Activated naive CD8-positive, alpha-beta T cell treated with anti-CD3 and anti-CD28 coated beads, Interleukin-2, amount 10 ng/mL, durations not matched to agents 7 days and 5 days (primary cell): ENCODE data around the gene NOTUM. TPM values are rescaled to one million over a fixed set of nuclear protein-coding genes. Genes with fewer than 3 reads are reported as not detected.

Experiments used
- ATAC-seq: fragments of 150-1000 bp; cut with Tn5 transposase; one replicate; pipeline ENCODE4 v1.10.0; 2021; ENCODE audit warnings: low read depth, moderate library complexity
- POLR2A ChIA-PET: fragments of 350-600 bp; sonication (Branson Sonifier 250); formaldehyde crosslinking; loops from one replicate; lab custom pipeline; 2021; ENCODE audit warnings: antibody characterized with exemption; lab: Charles Lee
- DNase-seq: peaks from one replicate; pipeline ENCODE4 v3.0.0; 2021
- H3K27ac Mint-ChIP-seq: one replicate; pipeline ENCODE4 v1.8.0; 2022; ENCODE audit warnings: mild to moderate bottlenecking, mixed read lengths
- H3K27me3 Mint-ChIP-seq: one replicate; pipeline ENCODE4 v1.8.0; 2022; ENCODE audit warnings: mild to moderate bottlenecking, moderate library complexity, mixed read lengths
- H3K36me3 Mint-ChIP-seq: one replicate; pipeline ENCODE4 v1.8.0; 2021; ENCODE audit warnings: mild to moderate bottlenecking, mixed read lengths
- H3K4me1 Mint-ChIP-seq: one replicate; pipeline ENCODE4 v1.8.0; 2021; ENCODE audit warnings: mixed read lengths
- H3K4me3 Mint-ChIP-seq: one replicate; pipeline ENCODE4 v1.8.0; 2022; ENCODE audit warnings: mild to moderate bottlenecking, moderate library complexity, mixed read lengths
- H3K9me3 Mint-ChIP-seq: one replicate; pipeline ENCODE4 v1.8.0; 2021; ENCODE audit warnings: mixed read lengths
- total RNA-seq, 2 experiments: library from RNA; stranded (reverse); gene quantifications; one replicate each; pipeline ENCODE4 v1.2.3, GENCODE V29; 2021

NOTUM gene
- total RNA-seq, 2 experiments from 2014 or later: 0.25 to 0.26 TPM

DNA sequence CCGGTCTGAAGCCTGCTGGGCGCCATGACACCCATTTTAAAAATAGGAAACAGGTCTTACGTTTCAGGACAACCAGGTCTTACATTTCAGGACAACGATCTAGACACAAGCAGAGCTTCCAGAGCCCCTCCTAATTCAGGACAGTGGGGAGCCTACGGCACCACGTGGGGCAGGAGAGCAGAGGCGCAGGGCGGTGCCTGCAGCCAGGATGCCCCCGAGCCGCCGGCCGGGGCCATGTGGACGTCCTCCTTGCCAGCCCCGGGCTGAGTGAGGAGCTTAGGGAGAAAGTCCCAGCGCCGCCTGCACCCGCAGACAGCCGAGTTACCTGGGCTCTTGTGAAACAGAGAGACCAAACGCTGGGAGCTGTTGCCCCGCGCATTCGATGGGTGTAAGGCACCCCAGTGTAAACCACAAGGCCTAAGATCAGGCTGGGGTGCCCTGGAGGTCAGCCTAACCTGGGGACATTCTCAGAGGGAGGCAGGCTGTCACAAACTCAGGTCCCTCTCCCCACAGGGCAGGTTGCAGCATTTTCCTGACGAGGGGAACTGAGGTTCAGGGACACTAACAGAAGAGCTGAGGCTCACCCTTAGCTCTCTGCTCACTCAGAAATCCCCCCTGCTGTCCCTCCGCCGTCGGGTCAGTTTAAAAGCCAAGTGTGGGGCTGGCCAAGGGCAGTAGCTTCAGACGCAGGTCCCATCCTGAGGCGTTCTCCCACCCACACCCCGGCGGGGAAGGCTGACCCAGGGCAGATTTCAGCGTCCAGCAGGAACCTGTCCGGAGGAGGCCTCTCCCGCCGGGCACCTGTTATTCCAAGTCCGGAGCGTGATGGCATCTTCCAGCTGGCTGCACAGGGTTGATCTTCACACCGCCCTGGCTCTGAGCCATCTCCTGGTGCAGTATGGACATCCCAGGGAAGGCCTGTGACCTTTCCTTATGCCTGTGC is 1.8 kb upstream of the NOTUM start:
- H3K4me1 Mint-ChIP-seq: no peaks in the 10 kb centered on the region
- no peak overlapping the region for H3K27ac Mint-ChIP-seq
- POLR2A ChIA-PET: interaction anchor here (0.7 kb wide), 1 partner anchor 32 kb away, joined by 3 read pairs; no protein-coding TSS in a partner anchor
- no peak overlapping the region for H3K4me3 Mint-ChIP-seq
- no peaks in the 10 kb centered on the region for H3K9me3 Mint-ChIP-seq
- ATAC-seq (no peak), DNase-seq (no peak)
- H3K36me3 Mint-ChIP-seq: no peaks in the 10 kb centered on the region
- H3K27me3 Mint-ChIP-seq: peaks cover 38% of the 10 kb centered on the region

DNA sequence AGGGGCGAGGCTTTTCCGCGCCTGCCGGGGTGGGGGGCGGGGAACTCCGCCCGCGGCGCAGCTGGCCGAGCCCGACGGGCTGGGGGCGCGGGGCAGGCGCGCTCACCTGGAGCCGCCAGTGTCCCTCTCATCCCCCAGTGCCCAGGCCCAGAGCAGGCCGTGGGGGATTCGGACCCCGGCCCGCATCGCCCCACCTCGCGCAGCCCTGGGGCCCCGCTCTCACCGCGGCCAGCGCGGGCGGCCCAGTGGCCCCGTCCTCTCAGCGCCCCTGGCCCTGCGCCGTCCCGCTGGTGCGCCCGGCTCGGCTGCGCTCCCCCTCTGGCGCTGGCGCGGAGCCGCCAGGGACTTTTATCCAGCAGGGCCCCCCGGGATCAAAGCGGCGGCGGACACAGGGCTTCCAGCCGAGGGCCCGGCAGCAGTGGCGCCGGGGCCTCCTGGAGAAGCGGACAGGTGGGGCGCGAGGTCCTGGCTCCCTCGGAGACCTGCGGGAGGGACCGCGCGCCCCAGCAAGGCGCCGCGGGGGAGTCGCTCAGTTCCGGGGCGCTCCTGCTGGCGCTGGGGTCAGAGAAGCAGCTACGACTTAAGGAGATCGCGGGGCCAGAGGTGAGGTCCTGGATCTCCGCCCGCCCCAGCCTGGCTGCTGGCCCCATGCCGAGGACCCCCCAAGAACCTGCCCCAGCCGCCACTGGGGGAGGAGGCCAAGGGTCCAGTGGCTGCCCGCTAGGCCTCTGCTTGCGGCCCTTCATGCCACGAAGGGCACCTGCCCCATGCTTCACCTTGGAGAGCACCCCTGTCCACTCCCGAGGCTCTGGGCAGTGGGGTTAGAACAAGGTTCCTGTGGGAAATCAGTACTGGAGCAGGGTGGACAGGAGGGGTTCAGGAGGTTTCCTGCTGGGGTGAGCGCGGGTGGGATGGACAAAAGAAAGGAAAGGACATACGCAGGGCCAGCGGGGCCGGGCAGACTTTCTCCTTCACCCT is 823 bp upstream of the NOTUM start:
- no peaks in the 10 kb centered on the region for H3K9me3 Mint-ChIP-seq
- ATAC-seq: no peak
- DNase-seq: no peak
- H3K27ac Mint-ChIP-seq: no peak overlapping the region
- H3K4me1 Mint-ChIP-seq: no peaks in the 10 kb centered on the region
- no peaks in the 10 kb centered on the region for H3K36me3 Mint-ChIP-seq
- POLR2A ChIA-PET: interaction anchor here (0.7 to 3.3 kb wide), 2 partner anchors 31 to 60 kb away, joined by 3 to 39 read pairs; partner anchors contain the start of genes CENPX and LRRC45
- peaks cover 42% of the 10 kb centered on the region for H3K27me3 Mint-ChIP-seq
- no peak overlapping the region for H3K4me3 Mint-ChIP-seq

DNA sequence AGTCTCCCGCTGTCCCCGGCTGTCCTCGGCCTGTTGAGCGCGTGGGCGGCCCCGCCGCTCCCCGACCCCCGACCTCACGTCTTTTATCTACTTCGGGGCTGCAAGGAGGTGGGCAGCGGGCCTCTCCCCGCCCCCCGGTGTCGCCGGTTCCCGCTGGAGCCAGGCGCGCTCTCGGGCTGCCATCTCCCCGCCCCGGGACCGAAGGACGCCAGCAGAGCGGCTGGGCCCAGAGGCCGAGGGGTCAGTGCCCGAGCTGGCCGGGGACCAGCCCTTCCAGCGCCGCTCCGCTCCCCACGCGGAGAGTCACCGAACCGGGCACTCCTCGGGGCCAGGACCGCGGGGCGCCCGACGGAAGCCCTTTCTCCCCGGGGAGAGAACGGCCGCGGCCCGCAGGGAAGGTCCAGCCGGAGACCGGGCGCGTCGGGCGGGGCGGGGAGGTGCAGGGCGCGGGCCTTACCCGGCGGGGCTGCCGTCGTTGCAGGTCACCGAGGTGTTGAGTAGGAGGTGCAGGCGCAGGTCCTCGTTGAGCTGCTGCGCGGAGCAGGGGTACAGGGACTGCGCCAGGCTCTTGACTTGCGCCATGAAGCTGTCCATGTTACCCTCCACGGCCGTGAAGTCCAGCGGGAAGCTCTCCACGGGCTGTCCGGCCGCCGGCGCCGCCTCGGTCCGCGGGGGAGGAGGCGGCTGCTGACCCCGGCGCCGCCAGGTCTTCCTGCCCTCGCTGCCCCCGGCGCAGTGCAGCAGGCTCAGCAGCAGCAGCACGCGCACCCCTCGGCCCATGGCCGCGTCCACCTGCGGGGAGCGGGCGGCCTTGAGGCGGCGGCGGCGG is 643 bp downstream of the NOTUM start:
- no peaks in the 10 kb centered on the region for H3K36me3 Mint-ChIP-seq
- H3K27ac Mint-ChIP-seq: no peak overlapping the region
- ATAC-seq: no peak
- POLR2A ChIA-PET: interaction anchor here (0.7 to 3.3 kb wide), 3 partner anchors 7 to 61 kb away, joined by 3 to 39 read pairs (median 6); partner anchors contain the start of genes CENPX and LRRC45
- H3K4me3 Mint-ChIP-seq: no peak overlapping the region
- H3K9me3 Mint-ChIP-seq: no peaks in the 10 kb centered on the region
- no peaks in the 10 kb centered on the region for H3K4me1 Mint-ChIP-seq
- peaks cover 42% of the 10 kb centered on the region for H3K27me3 Mint-ChIP-seq
- DNase-seq: no peak

DNA sequence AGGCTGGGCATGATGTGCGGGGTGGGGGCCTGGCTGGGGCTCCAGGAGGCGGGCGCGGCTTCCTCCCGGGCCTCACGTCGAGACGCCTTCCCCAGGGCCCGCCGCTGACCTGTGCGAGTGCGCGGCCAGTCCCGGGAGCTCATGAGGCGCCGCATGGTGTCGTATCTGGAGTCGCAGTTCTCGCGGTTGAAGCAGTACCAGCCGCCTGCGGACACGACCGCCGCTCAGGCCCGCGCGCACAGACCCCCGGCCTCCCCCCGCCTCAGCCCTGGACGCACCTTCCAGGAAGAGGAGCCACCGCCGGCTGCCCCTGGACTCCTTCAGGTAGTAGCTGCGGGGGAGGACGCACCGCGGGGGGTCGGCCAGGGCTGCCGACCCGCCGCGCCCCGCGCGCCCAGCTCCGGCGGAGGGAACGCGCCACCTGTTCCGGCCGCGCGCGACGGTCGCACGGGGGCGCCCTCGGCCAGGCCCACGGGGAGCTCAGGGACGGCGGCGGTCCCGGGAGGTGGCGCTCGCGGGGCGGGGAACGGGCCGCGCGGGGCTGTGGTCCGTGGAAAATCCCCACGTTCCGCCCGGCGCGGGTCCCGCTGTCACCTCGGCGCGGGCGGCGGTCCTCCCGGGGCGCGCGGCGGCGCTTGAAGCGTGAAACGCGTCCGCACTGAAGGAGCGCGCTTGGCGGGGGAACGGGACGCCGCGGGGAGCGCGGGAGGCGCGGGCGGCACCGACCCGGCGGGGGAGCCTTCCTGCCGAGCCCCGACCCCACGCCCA is 1.4 kb downstream of the NOTUM start:
- H3K9me3 Mint-ChIP-seq: no peaks in the 10 kb centered on the region
- no peak overlapping the region for H3K4me3 Mint-ChIP-seq
- H3K27me3 Mint-ChIP-seq: peaks cover 40% of the 10 kb centered on the region
- no peaks in the 10 kb centered on the region for H3K36me3 Mint-ChIP-seq
- H3K4me1 Mint-ChIP-seq: no peaks in the 10 kb centered on the region
- no peak overlapping the region for H3K27ac Mint-ChIP-seq
- DNase-seq (peak; percentile 93), ATAC-seq (peak; percentile 95)
- POLR2A ChIA-PET: interaction anchor here (0.7 to 3.3 kb wide), 4 partner anchors 8 to 62 kb away, joined by 3 to 39 read pairs (median 4); partner anchors contain the start of genes ASPSCR1, CENPX and LRRC45

DNA sequence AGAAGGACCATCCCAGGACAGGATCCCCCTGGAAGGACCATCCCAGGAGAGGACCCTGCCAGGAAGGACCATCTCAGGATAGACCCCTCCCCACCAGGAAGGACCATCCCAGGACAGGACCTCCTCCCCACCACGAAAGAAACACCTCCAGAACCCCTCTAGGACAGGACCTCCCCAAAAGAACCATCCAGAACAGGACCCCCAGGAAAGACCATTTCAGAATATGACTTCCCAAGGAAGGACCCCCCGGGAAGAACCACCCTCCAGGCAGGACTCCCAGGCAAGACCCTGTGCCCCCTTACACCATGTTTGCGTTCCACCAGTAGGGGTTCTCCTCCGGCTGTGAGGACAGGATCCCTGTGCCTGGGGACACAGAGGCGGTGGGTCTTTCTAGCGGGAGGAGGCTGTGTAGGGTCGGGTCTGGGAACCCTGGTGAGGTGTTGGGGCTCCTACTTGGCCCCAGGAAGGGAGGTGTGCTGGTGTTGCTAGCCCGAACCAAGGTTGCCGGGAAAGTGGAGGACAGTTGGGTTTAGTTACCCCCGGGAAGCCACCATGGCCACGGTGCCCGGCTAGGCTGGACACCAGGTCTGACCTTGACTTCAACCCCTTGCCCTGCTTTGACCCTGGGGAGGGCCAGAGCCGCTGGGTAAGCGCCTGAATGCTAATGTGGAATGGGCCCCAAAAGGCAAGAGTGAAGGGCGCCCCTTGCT is 2.2 kb downstream of the NOTUM start:
- Mint-ChIP-seq H3K27me3 (peaks cover 32% of the 10 kb centered on the region), H3K4me1 (no peaks in the 10 kb centered on the region), H3K9me3 (no peaks in the 10 kb centered on the region), H3K4me3 (peak overlapping the region; percentile 40), H3K27ac (no peak overlapping the region), H3K36me3 (no peaks in the 10 kb centered on the region)
- no peak for ATAC-seq
- POLR2A ChIA-PET: interaction anchor here (0.9 to 3.3 kb wide), 4 partner anchors 9 to 79 kb away, joined by 3 to 39 read pairs (median 5); partner anchors contain the start of genes ASPSCR1, CENPX, DCXR and LRRC45
- no peak for DNase-seq

DNA sequence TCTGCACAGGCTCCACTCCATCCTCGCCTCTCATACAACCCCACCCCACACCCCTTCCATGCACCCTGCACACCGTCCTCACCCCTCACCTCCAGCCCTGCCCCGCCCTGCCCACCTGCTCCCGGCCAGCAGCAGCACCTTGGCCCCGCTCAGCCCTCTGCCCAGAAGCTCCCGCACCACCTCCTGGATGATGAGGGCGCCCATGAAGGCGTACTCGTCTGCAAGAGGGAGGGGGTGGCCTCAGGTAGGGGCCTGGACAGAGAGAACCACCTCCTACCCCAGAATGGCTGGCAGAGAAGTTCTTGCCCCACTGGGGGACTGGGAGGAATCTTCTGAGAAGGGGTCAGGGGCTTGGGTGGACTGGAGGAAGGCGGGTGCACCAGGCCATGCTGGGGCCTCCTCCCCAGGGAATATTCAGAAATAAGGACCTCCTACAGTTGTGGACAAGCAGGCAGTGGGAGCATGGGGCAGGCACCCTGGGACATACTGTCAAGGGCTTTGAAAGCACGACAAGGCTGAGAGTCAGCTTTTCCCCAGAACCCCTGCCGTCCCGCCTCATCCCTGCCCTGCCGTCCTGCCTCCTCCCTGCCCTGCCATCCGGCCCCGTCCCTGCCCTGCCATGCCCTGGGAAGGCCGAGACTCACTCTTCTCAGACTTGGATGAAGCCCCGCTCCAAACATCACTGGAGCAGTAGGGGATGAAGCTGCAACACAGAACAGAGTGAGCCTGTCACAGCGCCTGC is 3.1 kb downstream of the NOTUM start:
- ATAC-seq: no peak
- Mint-ChIP-seq H3K4me1 (no peaks in the 10 kb centered on the region), H3K27me3 (peaks cover 23% of the 10 kb centered on the region), H3K4me3 (no peak overlapping the region), H3K27ac (no peak overlapping the region), H3K36me3 (no peaks in the 10 kb centered on the region), H3K9me3 (no peaks in the 10 kb centered on the region)
- POLR2A ChIA-PET: interaction anchor here (1.2 kb wide), 1 partner anchor 80 kb away, joined by 4 read pairs; the partner anchor contains the start of gene DCXR
- DNase-seq: no peak

DNA sequence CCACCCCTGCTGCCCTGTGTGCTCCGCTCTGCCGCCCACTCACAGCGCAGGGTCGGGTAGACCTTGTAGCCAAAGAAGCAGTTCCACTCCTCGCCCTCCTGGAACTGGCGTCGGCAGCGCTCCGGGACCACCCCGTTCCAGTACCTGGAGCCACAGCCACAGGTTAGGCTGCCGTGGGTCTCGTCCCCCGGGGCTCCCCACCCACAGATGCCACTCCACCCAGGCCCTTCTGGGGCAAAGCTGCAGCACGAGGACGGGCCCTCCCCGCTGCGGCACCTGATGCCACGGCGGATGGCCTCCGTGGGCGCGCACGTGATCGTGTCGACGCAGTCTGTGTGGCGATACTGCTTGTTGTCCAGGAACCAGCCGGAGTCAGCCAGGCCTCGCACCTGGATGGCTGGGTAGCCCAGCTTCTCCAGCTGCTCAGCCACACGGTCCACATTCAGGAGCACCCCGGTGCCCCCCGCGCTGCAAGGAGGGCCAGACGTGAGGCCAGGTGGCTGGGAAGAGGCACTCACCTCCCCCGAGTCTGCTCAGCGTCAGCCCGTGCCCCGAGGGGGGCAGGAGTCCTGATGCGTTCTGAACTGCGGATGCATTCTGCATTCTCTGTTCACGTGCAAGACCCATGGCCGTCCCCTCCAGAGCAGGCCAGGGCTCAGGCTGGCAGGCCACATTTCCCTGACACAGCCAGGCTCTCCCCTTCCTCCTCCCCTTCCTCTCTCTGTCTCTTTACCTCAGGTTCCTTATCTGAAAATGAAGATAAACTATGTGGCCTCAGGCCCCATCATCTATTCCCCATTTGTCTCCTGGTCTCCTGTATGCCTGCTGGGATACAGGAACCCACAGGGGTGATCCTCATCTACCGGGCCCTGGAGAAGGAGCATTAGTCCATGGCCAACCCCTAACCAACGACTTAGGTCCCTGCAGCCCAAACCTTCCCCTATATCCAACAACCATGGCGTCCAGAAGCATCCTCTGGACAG is 4.1 kb downstream of the NOTUM start:
- DNase-seq (no peak), ATAC-seq (no peak)
- Mint-ChIP-seq H3K9me3 (no peaks in the 10 kb centered on the region), H3K27ac (no peak overlapping the region), H3K4me3 (no peak overlapping the region), H3K36me3 (no peaks in the 10 kb centered on the region), H3K4me1 (no peaks in the 10 kb centered on the region), H3K27me3 (peaks cover 17% of the 10 kb centered on the region)
- POLR2A ChIA-PET: no interaction called here

DNA sequence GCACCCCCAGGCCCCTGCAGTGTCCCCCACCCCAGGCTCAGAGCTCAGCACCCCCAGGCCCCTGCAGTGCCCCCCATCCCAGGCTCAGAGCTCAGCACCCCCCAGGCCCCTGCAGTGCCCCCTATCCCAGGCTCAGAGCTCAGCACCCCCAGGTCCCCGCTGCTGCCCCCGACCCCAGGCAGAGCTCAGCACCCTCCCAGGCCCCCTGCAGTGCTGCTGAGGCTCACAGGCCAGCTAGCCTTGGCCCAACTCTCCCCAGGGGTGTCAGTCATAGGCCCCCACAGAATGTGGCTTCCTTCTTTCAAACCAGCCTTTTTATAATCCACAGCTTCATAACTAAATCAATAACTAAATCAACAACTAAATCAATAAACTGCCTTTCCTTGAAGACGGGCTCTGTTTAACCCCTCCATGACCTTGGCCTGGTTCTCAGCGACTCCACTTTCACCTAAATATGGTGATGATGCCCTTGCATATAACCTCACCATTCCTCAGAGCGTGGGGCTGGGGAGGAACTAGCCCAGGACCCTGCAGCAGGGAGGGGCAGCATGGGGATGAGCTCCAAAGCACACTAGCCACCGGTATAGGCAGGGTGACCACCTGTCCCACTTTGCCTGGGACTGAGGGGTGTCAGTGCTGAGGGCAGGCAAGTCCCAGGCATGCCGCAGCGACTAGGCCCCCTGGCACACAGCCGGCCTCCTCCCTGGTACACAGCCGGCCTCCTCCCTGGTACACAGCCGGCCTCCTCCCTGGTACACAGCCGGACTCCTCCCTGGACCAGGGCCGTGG is 5.0 kb downstream of the NOTUM start:
- POLR2A ChIA-PET: interaction anchor here (1.1 kb wide), 1 partner anchor 66 kb away, joined by 4 read pairs; the partner anchor contains the start of gene CENPX
- Mint-ChIP-seq H3K36me3 (no peaks in the 10 kb centered on the region), H3K4me1 (no peaks in the 10 kb centered on the region), H3K27ac (no peak overlapping the region), H3K9me3 (no peaks in the 10 kb centered on the region), H3K4me3 (no peak overlapping the region), H3K27me3 (peaks cover 21% of the 10 kb centered on the region)
- no peak for ATAC-seq
- DNase-seq: no peak

DNA sequence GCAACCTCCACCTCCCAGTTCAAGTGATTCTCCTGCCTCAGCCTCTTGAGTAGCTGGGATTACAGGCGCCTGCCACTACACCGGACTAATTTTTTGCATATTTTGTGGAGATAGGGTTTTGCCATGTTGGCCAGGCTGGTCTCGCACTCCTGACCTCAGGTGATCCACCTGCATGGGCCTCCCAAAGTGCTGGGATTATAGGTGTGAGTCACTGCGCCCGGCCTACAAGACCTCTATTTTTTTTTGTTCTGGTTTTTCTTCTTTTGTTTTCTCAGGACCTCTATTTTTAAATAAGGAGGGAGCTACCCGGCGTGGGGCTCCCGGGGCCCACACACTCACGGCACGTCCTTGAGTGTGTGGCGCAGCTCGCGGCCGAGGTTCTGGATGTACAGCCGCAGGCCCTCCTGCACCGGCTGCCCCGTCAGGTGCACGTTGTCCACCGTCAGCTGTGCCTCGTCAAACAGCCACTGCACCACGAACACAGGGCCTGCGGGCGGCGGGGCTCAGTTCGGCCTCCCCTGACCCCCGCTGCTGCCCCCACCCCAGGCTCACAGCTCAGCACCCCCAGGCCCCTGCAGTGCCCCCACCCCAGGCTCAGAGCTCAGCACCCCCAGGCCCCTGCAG is 5.8 kb downstream of the NOTUM start:
- POLR2A ChIA-PET: interaction anchor here (1.1 kb wide), 1 partner anchor 67 kb away, joined by 4 read pairs; the partner anchor contains the start of gene CENPX

More for the DNA sequence above, 5.8 kb downstream of the NOTUM start:
- H3K27me3 Mint-ChIP-seq: peaks cover 23% of the 10 kb centered on the region
- no peak overlapping the region for H3K27ac Mint-ChIP-seq
- no peaks in the 10 kb centered on the region for H3K9me3 Mint-ChIP-seq
- H3K4me1 Mint-ChIP-seq: no peaks in the 10 kb centered on the region
- no peak overlapping the region for H3K4me3 Mint-ChIP-seq
- ATAC-seq (no peak), DNase-seq (no peak)
- no peaks in the 10 kb centered on the region for H3K36me3 Mint-ChIP-seq
